ENCODE results near the gene DQX1. TPM values are rescaled to one million over a fixed set of nuclear protein-coding genes. Genes with fewer than 3 reads are reported as not detected.

Gene DQX1
- total and polyA plus RNA-seq, 2 of the 8 experiments (the other 6 are each of a cell fraction or from before 2014, with no cell fraction given) = 0.76 to 1.1 TPM

DNA sequence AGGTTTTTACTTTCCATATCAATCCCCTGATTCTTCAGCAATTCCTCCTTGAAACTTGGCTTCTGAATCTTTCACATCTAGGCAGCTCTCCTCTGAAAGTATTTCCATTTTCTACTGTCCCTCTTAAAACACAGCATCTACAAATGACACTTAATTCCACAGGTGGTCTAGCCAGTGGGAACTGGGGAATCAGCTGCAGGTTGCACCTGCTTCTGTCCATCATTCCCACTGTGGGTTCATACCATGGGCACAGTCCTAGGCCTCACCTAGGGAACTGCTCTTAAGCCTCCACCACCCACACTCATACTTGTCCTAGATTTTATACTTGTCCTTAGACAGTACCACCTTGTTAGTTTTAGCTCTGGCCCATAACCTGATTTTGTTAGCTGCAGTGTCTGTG lies 25.5 kb upstream of the DQX1 start:
- no peak for FAIRE-seq
- Histone ChIP-seq H3K4me2 (ENCODE audit: insufficient read depth in 1 of 2, low read depth in 2 of 2, low read length in 2 of 2) (no peak overlapping the region; a peak in 1 of 4 replicates), H4K8ac (ENCODE audit: extremely low read depth, insufficient read depth, low read length) (no peak overlapping the region), H3K4ac (replicated peaks; ENCODE audit: insufficient read length, low read depth, low read length) (no peak overlapping the region), H2BK20ac (ENCODE audit: low read length) (no peak overlapping the region), H3K36me3 (ENCODE audit: control insufficient read depth in 2 of 4, insufficient read depth in 4 of 4, low read length in 3 of 4) (0 out of 8 replicates have a peak, but pooled peaks cover 0 to 3% (median 0%) of the 10 kb centered on the region in 4 experiments), H3K79me1 (ENCODE audit: low read depth, low read length) (no peaks in the 10 kb centered on the region; the same call in 1 of the 2 replicates), H2BK15ac (ENCODE audit: low read length) (no peak overlapping the region), H2AK5ac (ENCODE audit: low read depth, low read length) (no peak overlapping the region), H4K20me1 (replicated peaks in 1 of 2; ENCODE audit: control insufficient read depth in 1 of 2, insufficient read depth in 2 of 2, low read length in 2 of 2) (peaks cover 2 to 4% of the 10 kb centered on the region in 2 experiments), H4K91ac (replicated peaks; ENCODE audit: insufficient read length, low read length) (no peak overlapping the region), H3K14ac (ENCODE audit: insufficient read length) (no peak overlapping the region), H3K23me2 (ENCODE audit: low read depth, low read length) (peaks cover 27% of the 10 kb centered on the region), H3K9me3 (ENCODE audit: insufficient read depth in 2 of 2, low read depth in 1 of 2, low read length in 1 of 2) (no peaks in the 10 kb centered on the region), H3K9ac (replicated peaks in 1 of 4; ENCODE audit: extremely low read depth in 1 of 4, low read depth in 3 of 4, low read length in 3 of 4) (no peak overlapping the region), H3K27me3 (replicated peaks in 1 of 4; ENCODE audit: control insufficient read depth in 3 of 4, extremely low read depth in 1 of 4, insufficient read depth in 3 of 4, low read length in 3 of 4) (peaks cover 4 to 67% (median 44%) of the 10 kb centered on the region in 4 experiments), H3K18ac (ENCODE audit: extremely low read depth, low read length) (no peak overlapping the region), H3K56ac (replicated peaks; ENCODE audit: insufficient read length, low read depth, low read length) (no peak overlapping the region), H3K4me1 (replicated peaks in 1 of 4; ENCODE audit: control insufficient read depth in 3 of 4, insufficient read depth in 4 of 4, low read length in 3 of 4) (peaks cover 5 to 18% (median 10%) of the 10 kb centered on the region in 4 experiments), H2AFZ (ENCODE audit: low read length) (no peak overlapping the region), H2BK12ac (ENCODE audit: low read depth, low read length) (no peak overlapping the region), H3K79me2 (ENCODE audit: control insufficient read depth in 1 of 2, insufficient read depth in 2 of 2, low read length in 2 of 2) (no peaks in the 10 kb centered on the region), H2BK120ac (replicated peaks; ENCODE audit: low read depth, low read length) (no peak overlapping the region), H3K4me3 (ENCODE audit: extremely low read depth in 1 of 4, insufficient read depth in 2 of 4, low read depth in 3 of 4, low read length in 4 of 4) (no peak overlapping the region), H4K5ac (ENCODE audit: insufficient read length, low read depth, low read length) (no peak overlapping the region), H2BK5ac (ENCODE audit: low read depth, low read length) (no peak overlapping the region), H3K27ac (ENCODE audit: low read depth, low read length) (no peak overlapping the region), H3K23ac (ENCODE audit: insufficient read length) (no peak overlapping the region)
- ChIA-PET POLR2A (ENCODE audit: partially characterized antibody) (interaction anchor here (1.3 to 1.5 kb wide), 2 partner anchors 22 to 109 kb away, joined by 3 to 6 read pairs; partner anchors contain the start of genes AUP1 and HTRA2), CTCF (ENCODE audit: partially characterized antibody) (interaction anchor here (0.7 to 2.8 kb wide), 4 partner anchors 21 to 285 kb away, joined by 3 to 12 read pairs (median 4); no protein-coding TSS in a partner anchor)
- DNase-seq (ENCODE audit: low read depth in 1 of 2, low spot score in 2 of 2) = no peak
- TF ChIP-seq CREB1 (IDR thresholded peaks at IDR 0.05) (no peak), CBX5 (IDR thresholded peaks at IDR 0.05; ENCODE audit: low read depth, low read length) (no peak), TAF7 (optimal IDR thresholded peaks at IDR 0.05; ENCODE audit: borderline replicate concordance, low read depth, low read length) (no peak)
